PFSK-1 (cell line): ENCODE data around the gene PPP2R5C.

Experiments
- POLR2AphosphoS5 ChIP-seq: IDR thresholded peaks from 2 replicates; pipeline ENCODE4 v1.6.1; 2012; ENCODE audit warnings: low read depth, mild to moderate bottlenecking, control low read depth, low read length, moderate library complexity
- SIN3A ChIP-seq: IDR thresholded peaks from 2 replicates; pipeline ENCODE4 v1.6.1; 2012; ENCODE audit warnings: mild to moderate bottlenecking, low read length, moderate library complexity, borderline replicate concordance; ENCODE audit not compliant: insufficient read depth

GRCh38 chr14:101713621-101714349 lies 47.7 kb upstream of the PPP2R5C start:
- TF ChIP-seq SIN3A: no peak
- TF ChIP-seq POLR2AphosphoS5: no peak
